Measurements from ENCODE around the gene TOR1AIP2. TPM values are rescaled to one million over a fixed set of nuclear protein-coding genes. Genes with fewer than 3 reads are reported as not detected.

The TOR1AIP2 gene
- total and polyA plus RNA-seq, 2 of the 8 experiments (the other 6 are each of a cell fraction or from before 2014, with no cell fraction given): 12.1 to 75.2 TPM

DNA sequence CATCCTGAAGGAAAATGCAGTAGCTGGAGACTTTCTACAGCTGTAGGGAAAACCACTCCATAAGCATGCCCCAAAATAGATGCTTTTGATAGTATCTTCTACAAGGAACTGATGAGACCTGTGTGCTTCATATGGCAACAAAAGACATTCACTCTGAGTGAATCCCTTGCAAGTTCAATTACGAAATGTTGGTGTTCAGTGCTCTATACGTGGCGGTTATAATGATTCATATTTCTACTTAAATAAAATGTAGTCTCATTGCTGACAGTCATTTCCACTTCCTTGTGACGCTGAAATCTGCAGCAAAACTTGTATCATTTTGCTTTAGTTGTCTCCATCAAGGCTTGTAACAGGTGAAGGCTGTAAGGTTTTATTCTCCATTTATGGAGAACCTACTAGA lies 20.6 kb downstream of the TOR1AIP2 start:
- no peak overlapping the region for H3K4me2 ChIP-seq (ENCODE audit: insufficient read depth in 1 of 2, low read depth in 2 of 2, low read length in 2 of 2)
- no peak overlapping the region for H2BK20ac ChIP-seq (ENCODE audit: low read length)
- no peak overlapping the region for H2AFZ ChIP-seq (ENCODE audit: low read length)
- H4K8ac ChIP-seq (ENCODE audit: extremely low read depth, insufficient read depth, low read length): no peak overlapping the region
- no peak overlapping the region for H3K56ac ChIP-seq (replicated peaks; ENCODE audit: insufficient read length, low read depth, low read length)
- no peak overlapping the region for H3K14ac ChIP-seq (ENCODE audit: insufficient read length)
- no peaks in the 10 kb centered on the region for H3K79me2 ChIP-seq (ENCODE audit: control insufficient read depth in 1 of 2, insufficient read depth in 2 of 2, low read length in 2 of 2)
- WGBS, 2 experiments (ENCODE audit: extremely low coverage in 1 of 2, insufficient coverage in 1 of 2, insufficient read length in 1 of 2, insufficient replicate concordance in 2 of 2, low coverage in 1 of 2, low lambda C conversion rate in 2 of 2, missing lambda C conversion rate in 1 of 2): 90% methylated on average over 4 of the region's 4 CpGs; no CpG with 5 or more reads in 1 of the 2 experiments
- FAIRE-seq (no peak), DNase-seq (ENCODE audit: low read depth in 1 of 2, low spot score in 2 of 2) (no peak)
- H3K4ac ChIP-seq (replicated peaks; ENCODE audit: insufficient read length, low read depth, low read length): no peak overlapping the region
- no peaks in the 10 kb centered on the region; the same call in 1 of the 2 replicates for H3K79me1 ChIP-seq (ENCODE audit: low read depth, low read length)
- no peak overlapping the region for H2AK5ac ChIP-seq (ENCODE audit: low read depth, low read length)
- no peak overlapping the region for H3K18ac ChIP-seq (ENCODE audit: extremely low read depth, low read length)
- H4K20me1 ChIP-seq (replicated peaks in 1 of 2; ENCODE audit: control insufficient read depth in 1 of 2, insufficient read depth in 2 of 2, low read length in 2 of 2): no peaks in the 10 kb centered on the region
- H3K9me3 ChIP-seq (ENCODE audit: insufficient read depth in 2 of 2, low read depth in 1 of 2, low read length in 1 of 2): no peaks in the 10 kb centered on the region
- H3K27me3 ChIP-seq (replicated peaks in 1 of 4; ENCODE audit: control insufficient read depth in 3 of 4, extremely low read depth in 1 of 4, insufficient read depth in 3 of 4, low read length in 3 of 4): no peaks in the 10 kb centered on the region
- H3K9ac ChIP-seq (replicated peaks in 1 of 4; ENCODE audit: extremely low read depth in 1 of 4, low read depth in 3 of 4, low read length in 3 of 4): no peak overlapping the region
- H3K4me1 ChIP-seq (replicated peaks in 1 of 4; ENCODE audit: control insufficient read depth in 3 of 4, insufficient read depth in 4 of 4, low read length in 3 of 4): no peaks in the 10 kb centered on the region
- H4K5ac ChIP-seq (ENCODE audit: insufficient read length, low read depth, low read length): no peak overlapping the region
- no peak overlapping the region for H3K27ac ChIP-seq (ENCODE audit: low read depth, low read length)
- no peak overlapping the region for H3K4me3 ChIP-seq (ENCODE audit: extremely low read depth in 1 of 4, insufficient read depth in 2 of 4, low read depth in 3 of 4, low read length in 4 of 4)
- TF ChIP-seq POLR2AphosphoS5 (IDR thresholded peaks at IDR 0.05; ENCODE audit: low read depth, low read length) (no peak), CTBP2 (IDR thresholded peaks at IDR 0.05; ENCODE audit: borderline replicate concordance, insufficient read depth, insufficient read length, low read length) (no peak), ASH2L (IDR thresholded peaks at IDR 0.05; ENCODE audit: low read length) (no peak), MAFK (IDR thresholded peaks at IDR 0.05; ENCODE audit: low read depth, low read length) (no peak), RFX5 (IDR thresholded peaks at IDR 0.05; ENCODE audit: borderline replicate concordance, low read depth, low read length) (no peak), SP4 (IDR thresholded peaks at IDR 0.05; ENCODE audit: low read length) (no peak), RAD21 (IDR thresholded peaks at IDR 0.05 in 1 of 2, conservative IDR thresholded peaks at IDR 0.05 in 1 of 2; ENCODE audit: low read depth in 2 of 2, low read length in 2 of 2) (no peak), TEAD4 (IDR thresholded peaks at IDR 0.05; ENCODE audit: low read depth, low read length) (no peak), TCF12 (IDR thresholded peaks at IDR 0.05; ENCODE audit: low read depth, low read length) (no peak), RXRA (IDR thresholded peaks at IDR 0.05; ENCODE audit: insufficient read depth, low read depth, low read length) (no peak), GABPA (IDR thresholded peaks at IDR 0.05; ENCODE audit: borderline replicate concordance, insufficient read depth, low read length) (no peak), KDM5A (IDR thresholded peaks at IDR 0.05; ENCODE audit: low read length) (no peak)
- H3K36me3 ChIP-seq (ENCODE audit: control insufficient read depth in 2 of 4, insufficient read depth in 4 of 4, low read length in 3 of 4): peaks cover 0 to 19% (median 2%) of the 10 kb centered on the region in 4 experiments; a peak in 4 of 8 replicates
- no peak overlapping the region for H3K23ac ChIP-seq (ENCODE audit: insufficient read length)
- H3K23me2 ChIP-seq (ENCODE audit: low read depth, low read length): no peaks in the 10 kb centered on the region
- H4K91ac ChIP-seq (replicated peaks; ENCODE audit: insufficient read length, low read length): no peak overlapping the region
- no peak overlapping the region for H2BK15ac ChIP-seq (ENCODE audit: low read length)
- no peak overlapping the region for H2BK120ac ChIP-seq (replicated peaks; ENCODE audit: low read depth, low read length)
- ChIA-PET POLR2A (ENCODE audit: partially characterized antibody) (no interaction called here), CTCF (ENCODE audit: partially characterized antibody) (no interaction called here)
- H2BK12ac ChIP-seq (ENCODE audit: low read depth, low read length): no peak overlapping the region
- H2BK5ac ChIP-seq (ENCODE audit: low read depth, low read length): no peak overlapping the region

All from H1 (cell line).